ENCODE data around the gene CSTPP1. TPM values are rescaled to one million over a fixed set of nuclear protein-coding genes. Genes with fewer than 3 reads are reported as not detected.

Gene CSTPP1
- total RNA-seq, 1 experiment from 2014 or later, result 88.3 TPM

GRCh38 chr11:46978005-46978491 is 41.5 kb downstream of the CSTPP1 start:
- peaks cover 14% of the 10 kb centered on the region; the same call in 1 of the 2 replicates for H3K4me1 ChIP-seq (replicated peaks; ENCODE audit: insufficient read depth)
- peaks cover 4% of the 10 kb centered on the region for H4K20me1 ChIP-seq (ENCODE audit: insufficient read depth)
- H3K27me3 ChIP-seq (ENCODE audit: insufficient read depth, low read depth), result no peaks in the 10 kb centered on the region
- H3K4me2 ChIP-seq, result no peak overlapping the region
- 0 out of 2 replicates have a peak, but pooled peaks cover 1% of the 10 kb centered on the region for H3K79me2 ChIP-seq (ENCODE audit: low read depth)
- no peak for TF ChIP-seq EZH2 (IDR thresholded peaks at IDR 0.05; ENCODE audit: low read depth)
- TF ChIP-seq CTCF (conservative IDR thresholded peaks at IDR 0.05), result no peak
- intact Hi-C loops (cut with micrococcal nuclease; ENCODE audit: unreplicated experiment), result no loop called here
- H3K9me3 ChIP-seq (ENCODE audit: insufficient read depth, low read depth), result no peaks in the 10 kb centered on the region
- H3K27ac ChIP-seq, result no peak overlapping the region
- CTCF ChIA-PET, result no interaction called here
- no peaks in the 10 kb centered on the region for H3K36me3 ChIP-seq (ENCODE audit: low read depth)
- POLR2A ChIA-PET (ENCODE audit: unreplicated experiment), result interaction anchor here (0.5 kb wide), 1 partner anchor 61 kb away, joined by 10 read pairs; no protein-coding TSS in a partner anchor
- no TSS peak for BruUV-seq (replicated peaks)
- no peaks in the 10 kb centered on the region; the same call in 1 of the 2 replicates for H3K9me2 ChIP-seq (ENCODE audit: insufficient read depth)
- H3K4me3 ChIP-seq, result no peak overlapping the region
- DNase-seq, result peak in 1 of 2 experiments; percentile 56
- no peak overlapping the region for H2AFZ ChIP-seq
- H3F3A ChIP-seq (ENCODE audit: insufficient read depth, low read depth), result peaks cover 6% of the 10 kb centered on the region; the same call in 1 of the 2 replicates

GRCh38 chr11:46979358-46979757 is 42.8 kb downstream of the CSTPP1 start:
- Histone ChIP-seq H3K4me2 (no peak overlapping the region), H3K9me3 (ENCODE audit: insufficient read depth, low read depth) (no peaks in the 10 kb centered on the region), H3K4me3 (no peak overlapping the region), H3K27me3 (ENCODE audit: insufficient read depth, low read depth) (no peaks in the 10 kb centered on the region), H3F3A (ENCODE audit: insufficient read depth, low read depth) (peaks cover 6% of the 10 kb centered on the region; the same call in 1 of the 2 replicates), H3K9me2 (ENCODE audit: insufficient read depth) (no peaks in the 10 kb centered on the region; the same call in 1 of the 2 replicates), H3K27ac (no peak overlapping the region), H3K79me2 (ENCODE audit: low read depth) (0 out of 2 replicates have a peak, but pooled peaks cover 3% of the 10 kb centered on the region), H4K20me1 (ENCODE audit: insufficient read depth) (peaks cover 4% of the 10 kb centered on the region), H3K36me3 (ENCODE audit: low read depth) (no peaks in the 10 kb centered on the region), H2AFZ (no peak overlapping the region), H3K4me1 (replicated peaks; ENCODE audit: insufficient read depth) (peaks cover 18% of the 10 kb centered on the region)
- CTCF ChIA-PET, result no interaction called here
- DNase-seq, result no peak
- no TSS peak for BruUV-seq (replicated peaks)
- TF ChIP-seq CTCF (conservative IDR thresholded peaks at IDR 0.05) (no peak), EZH2 (IDR thresholded peaks at IDR 0.05; ENCODE audit: low read depth) (no peak)
- POLR2A ChIA-PET (ENCODE audit: unreplicated experiment), result no interaction called here
- intact Hi-C loops (cut with micrococcal nuclease; ENCODE audit: unreplicated experiment), result no loop called here

GRCh38 chr11:46981436-46981835 is 44.9 kb downstream of the CSTPP1 start:
- Histone ChIP-seq H2AFZ (no peak overlapping the region), H3K9me3 (ENCODE audit: insufficient read depth, low read depth) (no peaks in the 10 kb centered on the region), H3K4me1 (replicated peaks; ENCODE audit: insufficient read depth) (peaks cover 27% of the 10 kb centered on the region), H4K20me1 (ENCODE audit: insufficient read depth) (peaks cover 4% of the 10 kb centered on the region), H3K4me2 (no peak overlapping the region), H3K27ac (no peak overlapping the region), H3K9me2 (ENCODE audit: insufficient read depth) (no peaks in the 10 kb centered on the region; the same call in 1 of the 2 replicates), H3F3A (ENCODE audit: insufficient read depth, low read depth) (peaks cover 10% of the 10 kb centered on the region; the same call in 1 of the 2 replicates), H3K4me3 (no peak overlapping the region), H3K36me3 (ENCODE audit: low read depth) (no peaks in the 10 kb centered on the region), H3K27me3 (ENCODE audit: insufficient read depth, low read depth) (no peaks in the 10 kb centered on the region), H3K79me2 (ENCODE audit: low read depth) (0 out of 2 replicates have a peak, but pooled peaks cover 3% of the 10 kb centered on the region)
- POLR2A ChIA-PET (ENCODE audit: unreplicated experiment), result interaction anchor here (0.6 to 0.7 kb wide), 3 partner anchors 23 to 399 kb away, joined by 3 to 5 read pairs (median 4); no protein-coding TSS in a partner anchor
- intact Hi-C loops (cut with micrococcal nuclease; ENCODE audit: unreplicated experiment), result no loop called here
- no peak for TF ChIP-seq EZH2 (IDR thresholded peaks at IDR 0.05; ENCODE audit: low read depth)
- no peak for TF ChIP-seq CTCF (conservative IDR thresholded peaks at IDR 0.05)
- no TSS peak for BruUV-seq (replicated peaks)
- CTCF ChIA-PET, result interaction anchor here (0.6 kb wide), 1 partner anchor 47 kb away, joined by 4 read pairs; no protein-coding TSS in a partner anchor
- DNase-seq, result no peak
